GM12878 (cell line): Measurements from ENCODE around the gene PLXNA4. TPM values are rescaled to one million over a fixed set of nuclear protein-coding genes. Genes with fewer than 3 reads are reported as not detected.

ENCODE experiments used
- ATAC-seq: fragments of 200-7000 bp; cut with Tn5 transposase; 3 replicates; pipeline ENCODE4 v1.9.1; 2020; ENCODE audit warnings: mild to moderate bottlenecking, moderate library complexity
- BruUV-seq: library from RNA; stranded (reverse); fragments of 400-500 nt; replicated peaks from 2 replicates; lab custom pipeline; 2021; lab: Mats Ljungman, UMichigan
- CTCF ChIA-PET: fragments of 300-600 bp; sonication (Branson Sonifier 250); formaldehyde crosslinking; extraction: SDS; loops from one replicate; lab custom pipeline; 2021; ENCODE audit warnings: inconsistent platforms; lab: Yijun Ruan, JAX
- POLR2A ChIA-PET: fragments of 350-600 bp; formaldehyde crosslinking; extraction: SDS; loops from one replicate; lab custom pipeline; 2021; ENCODE audit warnings: inconsistent platforms; lab: Charles Lee
- RAD21 ChIA-PET: fragments of 300-600 bp; sonication (Branson Sonifier 250); formaldehyde crosslinking; loops from one replicate; lab custom pipeline; 2023; ENCODE audit warnings: antibody characterized with exemption; ENCODE audit not compliant: unreplicated experiment; lab: Charles Lee
- SMC1A ChIA-PET: fragments of 300-600 bp; sonication (Branson Sonifier 250); formaldehyde crosslinking; loops from one replicate; lab custom pipeline; 2023; ENCODE audit not compliant: unreplicated experiment, uncharacterized antibody; lab: Charles Lee
- DNase-seq: peaks from one replicate; pipeline ENCODE4 v3.0.0-alpha.2; 2011; ENCODE audit warnings: low read depth, low spot score
- FAIRE-seq: peaks from 3 replicates; lab custom pipeline; 2011; peaks lifted over from hg19 to GRCh38; lab: Jason Lieb, UNC
- H2AFZ ChIP-seq: 2 replicates; pipeline ENCODE4 v1.6.0; 2011; ENCODE audit warnings: low read depth, low read length, control low read depth; ENCODE audit not compliant: control insufficient read depth
- H3K27ac ChIP-seq: 2 replicates; pipeline ENCODE4 v1.5.1; 2011; ENCODE audit warnings: control low read depth; ENCODE audit not compliant: control insufficient read depth, insufficient read depth
- H3K27me3 ChIP-seq, 2 experiments: replicated peaks in 1 of 2; 2 replicates each; pipeline versions ENCODE4 v1.6.0 to v1.6.1; 2011; ENCODE audit warnings: low read length in 1 of 2; ENCODE audit not compliant: control insufficient read depth in 2 of 2, insufficient read depth in 2 of 2
- H3K36me3 ChIP-seq, 2 experiments: 2 replicates each; pipeline ENCODE4 v1.5.1; 2011; ENCODE audit warnings: low read length in 1 of 2; ENCODE audit not compliant: control insufficient read depth in 2 of 2, insufficient read depth in 2 of 2
- H3K4me1 ChIP-seq: 2 replicates; pipeline ENCODE4 v1.6.1; 2011; ENCODE audit warnings: mild to moderate bottlenecking, low read length, moderate library complexity, mixed read lengths; ENCODE audit not compliant: control insufficient read depth, insufficient read depth
- H3K4me2 ChIP-seq: 2 replicates; pipeline ENCODE4 v1.6.0; 2011; ENCODE audit warnings: control low read depth; ENCODE audit not compliant: control insufficient read depth, insufficient read depth
- H3K4me3 ChIP-seq: fragments of 200-600 bp; sonication (generic); 2 replicates; pipeline ENCODE4 v1.5.1; 2016
- H3K79me2 ChIP-seq: 2 replicates; pipeline ENCODE4 v1.6.0; 2011; ENCODE audit warnings: low read length; ENCODE audit not compliant: control insufficient read depth, insufficient read depth
- H3K9ac ChIP-seq: 2 replicates; pipeline ENCODE4 v1.8.0; 2011; ENCODE audit warnings: low read length, control low read depth, mixed read lengths; ENCODE audit not compliant: control insufficient read depth, insufficient read depth
- H3K9me3 ChIP-seq: replicated peaks from 3 replicates; pipeline ENCODE4 v1.5.1; 2011; ENCODE audit warnings: mild to moderate bottlenecking, low read length; ENCODE audit not compliant: control insufficient read depth, insufficient read depth
- H4K20me1 ChIP-seq: 2 replicates; pipeline ENCODE4 v1.6.0; 2011; ENCODE audit not compliant: control insufficient read depth, insufficient read depth
- BCL11A ChIP-seq: IDR thresholded peaks from 2 replicates; pipeline ENCODE4 v1.6.1; 2011; ENCODE audit warnings: low read depth, low read length
- BHLHE40 ChIP-seq, 2 experiments: fragments of 450-650 bp in 1 of 2; IDR thresholded peaks; 2 replicates each; pipeline ENCODE4 v1.6.1; 2011 to 2017; ENCODE audit warnings: low read depth in 2 of 2, borderline replicate concordance in 1 of 2, improper control_type of control experiment in 1 of 2, low read length in 1 of 2, mild to moderate bottlenecking in 1 of 2
- HDAC2 ChIP-seq: fragments of 200-600 bp; sonication (generic); IDR thresholded peaks from 2 replicates; pipeline ENCODE4 v1.6.1; 2017
- PAX5 ChIP-seq: IDR thresholded peaks from 2 replicates; pipeline ENCODE4 v1.6.1; 2011; ENCODE audit warnings: low read depth, low read length, borderline replicate concordance
- PAX8 ChIP-seq: fragments of 450-650 bp; IDR thresholded peaks from 2 replicates; pipeline ENCODE4 v1.6.1; 2017; ENCODE audit warnings: mild to moderate bottlenecking, moderate library complexity
- POLR2AphosphoS2 ChIP-seq: IDR thresholded peaks from 2 replicates; pipeline ENCODE4 v1.6.1; 2011; ENCODE audit warnings: low read depth, mild to moderate bottlenecking, low read length, improper control_type of control experiment, moderate library complexity
- RBBP5 ChIP-seq: fragments of 200-600 bp; sonication (generic); conservative IDR thresholded peaks from 2 replicates; pipeline ENCODE4 v1.6.1; 2016
- RCOR1 ChIP-seq: conservative IDR thresholded peaks from 2 replicates; pipeline ENCODE4 v1.6.1; 2012; ENCODE audit warnings: low read depth, low read length, improper control_type of control experiment
- WRNIP1 ChIP-seq: IDR thresholded peaks from 2 replicates; pipeline ENCODE4 v1.6.1; 2011; ENCODE audit warnings: low read depth, low read length, improper control_type of control experiment, borderline replicate concordance
- WGBS: methylation state at CpG from one replicate; pipeline ENCODE4 v1.1.6; 2016; ENCODE audit warnings: low lambda C conversion rate; ENCODE audit not compliant: insufficient replicate concordance, insufficient coverage; ENCODE audit errors: missing lambda C conversion rate; 5-methylcytosine and 5-hydroxymethylcytosine counted together
- in situ Hi-C: fragments of 300-500 bp; cut with MboI; formaldehyde crosslinking; loops from 9 replicates; pipeline ENCODE4 v1.14.3; 2018; ENCODE audit warnings: mixed read lengths
- intact Hi-C: fragments of 100-400 bp; cut with micrococcal nuclease; formaldehyde crosslinking; loops from one replicate; pipeline ENCODE4 v1.14.2; 2022; ENCODE audit not compliant: unreplicated experiment
- polyA plus RNA-seq, 11 experiments: library from polyadenylated mRNA; depleted of rRNA in 4 of 11; unstranded in 6 of 11; stranded (reverse) in 5 of 11; fragments of >200 nt; fragmentation: Nextera tagmentation in 4 of 11; fragmentation: Illumina TruSeq in 1 of 11; extraction: Ambion mirVana in 4 of 11; extraction: Trizol in 1 of 11; gene quantifications; 1 replicate in 1 of 11; 2 replicates in 10 of 11; pipeline versions ENCODE4 v1.2.1 to v1.2.3, GENCODE V29; 2011 to 2016; ENCODE audit warnings: inconsistent platforms in 2 of 11, missing spikeins in 2 of 11, low read depth in 1 of 11
- total RNA-seq, 4 experiments: library from RNA; depleted of rRNA in 3 of 4; stranded (reverse); fragments of >200 nt in 3 of 4; fragmentation: Illumina TruSeq in 1 of 4; extraction: Trizol in 1 of 4; gene quantifications; 2 replicates each; pipeline versions ENCODE4 v1.2.1 to v1.2.3, GENCODE V29; 2013 to 2021
- TF ChIP-seq, protein P1 (sequence below): IDR thresholded peaks from 2 replicates; pipeline ENCODE4 v1.6.1; 2011; ENCODE audit warnings: low read depth, low read length, improper control_type of control experiment, borderline replicate concordance
- TF ChIP-seq, protein P2 (sequence below): fragments of 450-650 bp; IDR thresholded peaks from 2 replicates; pipeline ENCODE4 v1.6.1; 2016; ENCODE audit warnings: mild to moderate bottlenecking

Gene PLXNA4
- total and polyA plus RNA-seq, 10 of the 15 experiments (the other 5 are each of a cell fraction or from before 2014, with no cell fraction given) = 0.03 TPM; not detected in 9

- H3K9ac ChIP-seq = no peak overlapping the region
- no peaks in the 10 kb centered on the region for H3K4me1 ChIP-seq
- SMC1A ChIA-PET = no interaction called here
- H3K79me2 ChIP-seq = no peaks in the 10 kb centered on the region
- CTCF ChIA-PET = no interaction called here
- in situ Hi-C loops (no loop called here), intact Hi-C loops (no loop called here)
- WGBS = 28% methylated on average over 5 of the region's 5 CpGs
- FAIRE-seq (no peak), ATAC-seq (no peak), DNase-seq (no peak)
- no TSS peak for BruUV-seq
- no peaks in the 10 kb centered on the region for H4K20me1 ChIP-seq
- H3K27me3 ChIP-seq = peaks cover 0 to 3% of the 10 kb centered on the region in 2 experiments; a peak in 1 of 4 replicates
- H3K9me3 ChIP-seq = no peaks in the 10 kb centered on the region; the same call in 2 of the 3 replicates
- RAD21 ChIA-PET = no interaction called here
- H2AFZ ChIP-seq = no peak overlapping the region
- no peak overlapping the region for H3K27ac ChIP-seq
- no peak overlapping the region for H3K4me2 ChIP-seq
- no peaks in the 10 kb centered on the region for H3K36me3 ChIP-seq
- POLR2A ChIA-PET = no interaction called here
- no peak overlapping the region for H3K4me3 ChIP-seq
- no peak for TF ChIP-seq RBBP5
- no peak for TF ChIP-seq WRNIP1
- no peak for TF ChIP-seq HDAC2
- TF ChIP-seq PAX5 = no peak
- no peak for TF ChIP-seq RCOR1
- no peak for TF ChIP-seq PAX8
- no peak for TF ChIP-seq BCL11A
- TF ChIP-seq BHLHE40 (IDR thresholded peaks at IDR 0.05; ENCODE audit: borderline replicate concordance in 1 of 2, low read depth in 2 of 2, low read length in 1 of 2) = no peak
- TF ChIP-seq, protein P1, sequence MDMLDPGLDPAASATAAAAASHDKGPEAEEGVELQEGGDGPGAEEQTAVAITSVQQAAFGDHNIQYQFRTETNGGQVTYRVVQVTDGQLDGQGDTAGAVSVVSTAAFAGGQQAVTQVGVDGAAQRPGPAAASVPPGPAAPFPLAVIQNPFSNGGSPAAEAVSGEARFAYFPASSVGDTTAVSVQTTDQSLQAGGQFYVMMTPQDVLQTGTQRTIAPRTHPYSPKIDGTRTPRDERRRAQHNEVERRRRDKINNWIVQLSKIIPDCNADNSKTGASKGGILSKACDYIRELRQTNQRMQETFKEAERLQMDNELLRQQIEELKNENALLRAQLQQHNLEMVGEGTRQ = no peak
- TF ChIP-seq, protein P2, sequence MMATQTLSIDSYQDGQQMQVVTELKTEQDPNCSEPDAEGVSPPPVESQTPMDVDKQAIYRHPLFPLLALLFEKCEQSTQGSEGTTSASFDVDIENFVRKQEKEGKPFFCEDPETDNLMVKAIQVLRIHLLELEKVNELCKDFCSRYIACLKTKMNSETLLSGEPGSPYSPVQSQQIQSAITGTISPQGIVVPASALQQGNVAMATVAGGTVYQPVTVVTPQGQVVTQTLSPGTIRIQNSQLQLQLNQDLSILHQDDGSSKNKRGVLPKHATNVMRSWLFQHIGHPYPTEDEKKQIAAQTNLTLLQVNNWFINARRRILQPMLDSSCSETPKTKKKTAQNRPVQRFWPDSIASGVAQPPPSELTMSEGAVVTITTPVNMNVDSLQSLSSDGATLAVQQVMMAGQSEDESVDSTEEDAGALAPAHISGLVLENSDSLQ = no peak
- no peak for TF ChIP-seq POLR2AphosphoS2
These were observed 334.0 kb downstream of the PLXNA4 start for GRCh38 chr7:132242192-132242812.
